Neural crest cell (in vitro differentiated cells): Measurements from ENCODE around the gene DTX3. TPM values are rescaled to one million over a fixed set of nuclear protein-coding genes. Genes with fewer than 3 reads are reported as not detected.

Experiments used
- DNase-seq: peaks from one replicate; pipeline ENCODE4 v3.0.0; 2021; ENCODE audit warnings: low read depth, mixed read lengths, low spot score
- H3K27ac Mint-ChIP-seq: one replicate; pipeline ENCODE4 v1.8.0; 2021; ENCODE audit warnings: mild to moderate bottlenecking, mixed read lengths; ENCODE audit not compliant: unreplicated experiment
- H3K27me3 Mint-ChIP-seq: 2 replicates; pipeline ENCODE4 v1.8.0; 2021; ENCODE audit warnings: low read depth, mild to moderate bottlenecking, mixed read lengths
- H3K36me3 Mint-ChIP-seq: 2 replicates; pipeline ENCODE4 v1.8.0; 2021; ENCODE audit warnings: low read depth, mild to moderate bottlenecking, mixed read lengths
- H3K4me1 Mint-ChIP-seq: 2 replicates; pipeline ENCODE4 v1.8.0; 2021; ENCODE audit warnings: mixed read lengths
- H3K4me3 Mint-ChIP-seq: one replicate; pipeline ENCODE4 v1.8.0; 2021; ENCODE audit warnings: mild to moderate bottlenecking, mixed read lengths
- H3K9me3 Mint-ChIP-seq: 2 replicates; pipeline ENCODE4 v1.8.0; 2021; ENCODE audit warnings: mixed read lengths
- total RNA-seq: library from RNA; stranded (reverse); gene quantifications from 2 replicates; pipeline ENCODE4 v1.2.1, GENCODE V29; 2021
- TF ChIP-seq, protein P1 (sequence below): fragments of 200-600 bp; sonication (generic); conservative IDR thresholded peaks from 2 replicates; pipeline ENCODE4 v1.5.0; 2021; ENCODE audit warnings: antibody characterized with exemption, mild to moderate bottlenecking

The DTX3 gene
- total RNA-seq, 1 donor from 2014 or later = 74.7 TPM

DNA sequence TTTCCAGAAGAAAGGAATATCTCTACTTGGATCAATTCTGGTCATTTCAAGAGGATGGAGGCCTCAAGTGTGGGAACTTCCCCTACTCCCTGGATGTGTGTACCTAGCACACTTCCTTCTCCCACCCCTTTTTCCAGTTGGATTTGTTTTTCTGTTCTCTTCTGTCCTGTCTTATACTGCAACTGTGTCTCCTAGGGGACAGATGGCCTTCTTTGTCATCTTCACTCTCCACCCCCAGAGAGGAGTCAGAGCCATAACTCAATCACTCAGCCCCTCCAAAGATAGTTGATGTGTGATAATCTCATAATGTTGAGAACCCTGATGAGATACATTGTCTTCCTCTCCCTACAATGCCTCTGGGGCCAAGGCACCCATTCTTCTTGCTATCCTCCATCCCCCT is 2.1 kb upstream of the DTX3 start:
- TF ChIP-seq, protein P1, sequence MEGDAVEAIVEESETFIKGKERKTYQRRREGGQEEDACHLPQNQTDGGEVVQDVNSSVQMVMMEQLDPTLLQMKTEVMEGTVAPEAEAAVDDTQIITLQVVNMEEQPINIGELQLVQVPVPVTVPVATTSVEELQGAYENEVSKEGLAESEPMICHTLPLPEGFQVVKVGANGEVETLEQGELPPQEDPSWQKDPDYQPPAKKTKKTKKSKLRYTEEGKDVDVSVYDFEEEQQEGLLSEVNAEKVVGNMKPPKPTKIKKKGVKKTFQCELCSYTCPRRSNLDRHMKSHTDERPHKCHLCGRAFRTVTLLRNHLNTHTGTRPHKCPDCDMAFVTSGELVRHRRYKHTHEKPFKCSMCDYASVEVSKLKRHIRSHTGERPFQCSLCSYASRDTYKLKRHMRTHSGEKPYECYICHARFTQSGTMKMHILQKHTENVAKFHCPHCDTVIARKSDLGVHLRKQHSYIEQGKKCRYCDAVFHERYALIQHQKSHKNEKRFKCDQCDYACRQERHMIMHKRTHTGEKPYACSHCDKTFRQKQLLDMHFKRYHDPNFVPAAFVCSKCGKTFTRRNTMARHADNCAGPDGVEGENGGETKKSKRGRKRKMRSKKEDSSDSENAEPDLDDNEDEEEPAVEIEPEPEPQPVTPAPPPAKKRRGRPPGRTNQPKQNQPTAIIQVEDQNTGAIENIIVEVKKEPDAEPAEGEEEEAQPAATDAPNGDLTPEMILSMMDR = no peak
- no peaks in the 10 kb centered on the region for H3K27me3 Mint-ChIP-seq
- no peak overlapping the region for H3K4me3 Mint-ChIP-seq
- no peaks in the 10 kb centered on the region for H3K9me3 Mint-ChIP-seq
- peaks cover 16% of the 10 kb centered on the region for H3K36me3 Mint-ChIP-seq
- DNase-seq = no peak
- peaks cover 28% of the 10 kb centered on the region for H3K4me1 Mint-ChIP-seq
- no peak overlapping the region for H3K27ac Mint-ChIP-seq

DNA sequence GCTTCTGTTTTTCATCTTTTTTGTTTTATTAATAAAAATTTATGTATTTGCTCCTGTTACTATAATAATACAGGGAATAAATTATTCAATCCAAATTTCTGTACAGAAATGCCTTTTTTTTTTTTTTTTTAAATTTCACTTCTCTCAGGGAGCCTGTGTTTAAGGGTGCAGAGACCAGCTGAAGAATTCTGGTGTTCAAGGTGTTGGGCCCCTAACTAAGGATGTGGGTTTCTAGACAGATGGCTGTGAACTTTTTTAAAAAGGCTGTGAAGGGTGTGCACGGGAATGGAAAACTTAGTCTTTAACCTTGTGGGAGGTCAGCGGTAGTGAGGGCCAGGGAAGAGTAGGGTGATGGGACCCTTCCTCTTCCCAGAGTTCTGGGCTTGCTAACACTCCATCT is 1.3 kb upstream of the DTX3 start:
- Mint-ChIP-seq H3K27me3 (no peaks in the 10 kb centered on the region), H3K4me1 (peaks cover 28% of the 10 kb centered on the region), H3K9me3 (no peaks in the 10 kb centered on the region), H3K36me3 (peaks cover 19% of the 10 kb centered on the region), H3K27ac (no peak overlapping the region), H3K4me3 (peak overlapping the region; percentile 95)
- DNase-seq = no peak
- TF ChIP-seq, protein P1 = no peak

DNA sequence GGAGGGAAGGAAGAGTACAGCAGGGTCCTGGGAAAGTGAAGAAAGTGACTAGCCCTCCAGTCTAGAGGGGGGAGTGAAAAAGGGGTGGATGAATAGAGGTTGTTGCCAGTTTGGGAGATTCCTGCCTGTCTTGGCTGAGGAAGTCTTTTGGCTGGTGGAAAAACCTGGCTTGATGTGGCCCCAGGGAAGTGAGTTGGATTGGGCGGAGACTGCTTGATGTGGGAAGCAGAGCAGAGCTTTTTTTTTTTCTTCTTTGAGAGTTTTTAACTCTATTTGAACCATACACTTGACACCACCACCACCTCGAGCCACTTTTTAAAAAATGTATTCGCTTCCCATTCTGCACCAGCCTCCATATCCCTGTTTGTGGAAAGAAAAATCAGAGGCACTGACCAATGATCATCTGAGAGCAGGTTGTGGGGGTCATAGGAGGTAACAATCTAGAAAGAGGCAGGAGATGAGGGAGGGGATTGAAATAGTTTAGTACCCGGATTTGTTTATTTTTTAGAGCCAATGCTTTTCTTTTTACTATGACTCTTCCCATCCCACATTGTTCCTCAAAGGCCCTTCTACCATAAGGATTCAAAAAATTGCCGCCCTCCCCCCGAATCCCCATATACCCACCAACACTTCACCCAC is 690 bp upstream of the DTX3 start:
- no peaks in the 10 kb centered on the region for H3K27me3 Mint-ChIP-seq
- no peak for DNase-seq
- H3K9me3 Mint-ChIP-seq = no peaks in the 10 kb centered on the region
- peaks cover 19% of the 10 kb centered on the region for H3K36me3 Mint-ChIP-seq
- TF ChIP-seq, protein P1 = no peak
- H3K4me3 Mint-ChIP-seq = peak overlapping the region; percentile 95
- H3K4me1 Mint-ChIP-seq = peaks cover 28% of the 10 kb centered on the region
- peak overlapping the region; percentile 96 for H3K27ac Mint-ChIP-seq

DNA sequence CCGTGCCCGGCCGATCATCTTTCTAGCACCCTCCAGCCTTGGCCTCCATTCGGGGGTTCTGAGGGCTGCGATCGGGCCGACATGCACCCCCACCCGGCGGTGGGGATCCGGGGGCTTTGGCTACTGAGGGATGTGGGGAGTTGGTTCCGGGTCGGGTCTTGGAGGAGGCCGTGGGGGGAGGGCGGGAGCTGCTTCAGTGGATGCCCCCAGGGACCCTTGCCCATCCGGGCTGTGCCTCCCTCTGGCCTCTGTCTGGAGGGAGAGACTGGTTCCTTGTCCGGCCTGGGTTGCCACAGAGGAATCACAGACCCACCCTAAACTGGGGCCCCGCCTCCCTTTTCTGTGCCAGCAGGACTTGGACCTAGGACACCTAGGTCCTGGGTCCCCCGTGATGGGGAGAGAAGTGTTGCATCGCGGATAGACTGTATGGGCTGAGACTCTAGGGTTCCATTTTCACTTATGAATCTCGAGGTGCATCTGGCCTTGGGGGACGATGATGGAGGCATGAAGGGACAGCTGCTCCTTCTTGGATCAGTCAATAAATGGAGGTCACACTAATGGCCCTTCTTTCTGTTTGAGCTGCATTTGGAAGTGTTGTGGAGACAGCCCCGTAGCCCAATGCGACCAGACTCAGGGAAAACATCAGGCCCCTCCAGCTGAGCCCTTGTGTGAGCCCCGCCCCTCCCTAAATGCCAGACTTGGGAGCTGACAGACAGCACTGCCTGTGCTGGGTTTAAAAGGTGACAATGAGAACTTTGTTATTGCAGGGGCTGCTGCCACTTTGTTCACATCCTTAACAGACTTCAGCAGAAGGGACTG is 577 bp downstream of the DTX3 start:
- no peak for DNase-seq
- TF ChIP-seq, protein P1 = no peak
- Mint-ChIP-seq H3K27ac (peak overlapping the region; percentile 82), H3K9me3 (no peaks in the 10 kb centered on the region), H3K36me3 (peaks cover 19% of the 10 kb centered on the region), H3K4me1 (peaks cover 37% of the 10 kb centered on the region), H3K27me3 (no peaks in the 10 kb centered on the region), H3K4me3 (peak overlapping the region; percentile 95)

DNA sequence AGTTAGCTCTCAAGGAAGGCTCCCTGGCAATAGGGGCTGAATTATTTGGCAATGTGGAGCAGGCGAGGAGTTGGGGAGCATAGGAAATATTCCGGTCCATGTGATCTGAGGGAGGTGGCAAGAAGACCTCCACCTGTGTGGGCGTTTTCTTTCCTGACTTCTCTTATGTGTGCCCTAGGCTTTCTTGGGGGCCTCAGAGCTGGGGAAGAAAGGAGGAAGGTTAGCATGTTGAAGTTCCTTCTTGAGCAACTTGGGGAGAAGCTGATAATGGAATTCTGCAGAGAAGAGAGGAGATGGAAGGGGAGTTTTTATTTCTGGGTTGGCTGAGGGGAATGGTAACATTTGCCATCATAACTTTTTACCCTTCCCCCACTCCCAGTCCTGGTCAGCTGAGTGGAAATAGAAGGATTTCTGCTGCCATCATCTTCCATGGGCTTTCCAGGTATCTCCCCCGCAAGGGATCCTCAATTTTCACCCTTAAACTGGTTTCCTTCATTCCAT is 1.2 kb downstream of the DTX3 start:
- H3K27ac Mint-ChIP-seq = peak overlapping the region; percentile 82
- TF ChIP-seq, protein P1 = no peak
- DNase-seq = no peak
- H3K4me3 Mint-ChIP-seq = peak overlapping the region; percentile 95
- H3K4me1 Mint-ChIP-seq = peaks cover 43% of the 10 kb centered on the region
- H3K9me3 Mint-ChIP-seq = no peaks in the 10 kb centered on the region
- peaks cover 3% of the 10 kb centered on the region for H3K27me3 Mint-ChIP-seq
- H3K36me3 Mint-ChIP-seq = peaks cover 19% of the 10 kb centered on the region
